Measurements from ENCODE around the gene ASPHD2.

- TF ChIP-seq POLR2A (IDR thresholded peaks at IDR 0.05) = no peak
- no peak for TF ChIP-seq CTCF (IDR thresholded peaks at IDR 0.05 in 8 of 11, conservative IDR thresholded peaks at IDR 0.05 in 3 of 11)
These were observed 48.8 kb upstream of the ASPHD2 start for GRCh38 chr22:26380072-26380830.
